Measurements from ENCODE around the gene CHIA.
A peak's percentile ranks its signal among the peaks of the same experiment; 100 is the strongest.

Gene CHIA

DNA sequence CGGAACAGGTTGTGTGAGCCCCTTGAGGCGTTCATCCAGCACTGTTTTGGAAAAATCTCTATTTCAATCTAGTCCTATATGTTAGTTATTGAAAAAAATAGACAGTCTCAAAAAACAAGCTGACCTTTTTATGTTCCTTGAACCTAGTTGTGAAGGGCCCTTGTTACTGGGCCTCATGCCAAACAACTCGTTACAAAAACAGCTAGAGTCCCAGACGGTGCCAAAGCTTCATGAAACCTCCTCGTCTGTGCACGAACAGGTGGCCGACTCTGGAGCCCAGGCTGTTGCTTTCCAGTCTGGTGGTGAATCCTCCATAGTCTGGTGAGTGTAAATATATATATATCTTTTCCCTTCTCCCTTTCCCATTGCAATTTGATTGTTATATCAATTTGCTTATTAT, at the start of gene CHIA:
Gene CHIA (plus strand): TSS at position 222 of the 400 bp plus-strand sequence. CDS start 19,617 bp downstream, outside the sequence.
- DNase-seq, result peak; percentile 93

DNA sequence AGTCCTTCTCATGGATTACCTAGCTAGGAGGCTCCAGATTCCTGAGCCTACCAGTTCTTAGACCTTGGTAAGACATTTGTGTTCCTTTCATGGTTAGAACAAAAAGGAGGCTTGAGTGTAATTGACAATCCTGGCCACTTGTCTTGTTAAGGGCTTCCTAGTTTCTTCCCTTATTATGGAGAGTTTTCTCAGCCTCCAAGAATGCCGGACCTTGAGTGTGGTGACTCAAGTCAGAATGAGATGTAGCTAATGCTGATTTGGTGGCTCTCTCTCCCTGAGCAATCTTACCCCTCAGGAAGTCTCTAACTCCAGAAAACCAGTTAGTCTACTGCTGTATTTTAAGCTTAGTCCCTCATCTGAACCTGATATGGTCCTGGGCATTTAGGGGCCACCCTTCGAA, 48.9 kb upstream of the CHIA start:
- DNase-seq, result no peak

DNA sequence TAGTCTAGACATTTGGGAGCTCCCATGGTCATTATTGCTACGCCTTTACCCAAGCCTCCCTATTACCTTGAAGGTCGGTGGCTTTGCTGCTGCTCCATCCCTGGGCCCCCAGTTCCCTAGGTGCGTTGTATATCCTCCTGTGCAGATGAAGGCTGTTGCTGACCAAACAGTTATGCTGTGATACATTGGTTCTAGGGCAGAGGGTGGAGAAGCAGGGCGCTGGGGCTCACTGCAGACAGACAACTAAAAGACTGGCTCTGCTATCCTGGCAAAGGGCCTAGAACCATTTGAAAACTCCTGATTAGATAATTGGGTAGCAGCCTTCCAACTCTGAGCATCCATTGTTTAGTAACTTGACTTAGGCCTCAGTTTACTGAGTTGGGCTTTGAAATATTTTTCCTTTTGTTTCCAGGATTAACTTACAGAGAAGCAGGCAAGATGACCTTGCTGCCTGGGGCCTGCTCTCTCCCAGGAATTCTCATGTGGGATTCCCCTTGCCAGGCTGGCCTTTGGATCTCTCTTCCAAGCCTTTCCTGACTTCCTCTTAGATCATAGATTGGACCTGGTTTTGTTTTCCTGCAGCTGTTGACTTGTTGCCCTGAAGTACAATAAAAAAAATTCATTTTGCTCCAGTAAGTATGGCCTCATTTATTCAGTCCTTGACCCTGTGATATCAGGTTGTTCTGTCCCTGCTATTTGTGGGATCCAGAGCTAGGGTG, 47.7 kb upstream of the CHIA start:
- no peak for DNase-seq

DNA sequence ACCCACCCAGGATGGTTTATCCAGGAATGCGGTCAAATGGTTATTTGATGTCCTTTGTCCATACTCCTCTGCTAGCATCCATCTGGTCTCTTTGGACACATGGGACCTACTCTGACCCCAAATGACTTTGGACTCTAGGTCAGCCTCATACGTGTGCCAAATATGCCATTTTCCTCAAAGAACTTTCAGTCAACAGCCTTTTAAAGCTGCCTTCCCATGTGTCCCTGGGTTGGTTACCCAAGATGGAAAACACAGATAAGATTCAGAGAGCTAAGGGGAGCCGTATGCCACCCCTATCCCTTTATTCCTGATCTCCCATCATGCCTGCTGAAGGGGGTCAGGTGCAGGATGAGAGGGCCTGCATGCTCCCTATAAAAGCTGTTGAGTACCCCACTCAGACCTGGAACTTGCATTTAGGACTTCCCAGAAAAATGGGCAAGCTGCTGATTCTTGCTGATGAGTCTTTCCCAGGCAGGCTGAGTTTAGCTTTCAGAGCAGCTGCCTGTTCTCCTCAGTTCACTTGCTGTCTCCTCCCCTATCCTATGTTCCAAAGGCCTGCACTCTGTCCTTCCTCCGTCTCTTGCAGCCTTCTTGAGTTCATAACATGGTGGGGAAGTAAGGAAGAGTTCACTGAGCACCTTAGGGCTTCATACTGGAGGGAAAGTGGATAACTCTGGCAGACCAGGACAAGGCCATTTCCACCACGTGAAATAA, 43.4 kb upstream of the CHIA start:
- DNase-seq, result no peak

DNA sequence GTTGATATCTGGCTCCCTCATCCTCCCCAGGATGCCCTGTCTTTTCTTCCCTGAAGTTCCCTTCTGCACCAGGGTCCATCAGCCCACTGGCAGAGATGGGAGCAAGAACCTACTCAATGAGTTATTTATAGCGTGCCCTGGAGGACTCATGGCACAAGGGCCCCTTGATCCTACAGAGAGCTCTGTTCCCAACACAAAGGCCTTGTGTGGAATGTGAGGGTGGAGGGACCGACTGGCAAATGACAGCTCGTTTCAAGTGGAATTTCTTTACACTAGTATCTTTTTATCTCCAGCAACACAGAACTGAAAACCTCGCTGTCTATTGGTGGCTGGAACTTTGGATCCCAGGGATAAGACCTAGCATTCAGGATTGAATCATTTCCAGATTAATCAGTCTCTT, 40.7 kb upstream of the CHIA start:
- DNase-seq, result no peak

DNA sequence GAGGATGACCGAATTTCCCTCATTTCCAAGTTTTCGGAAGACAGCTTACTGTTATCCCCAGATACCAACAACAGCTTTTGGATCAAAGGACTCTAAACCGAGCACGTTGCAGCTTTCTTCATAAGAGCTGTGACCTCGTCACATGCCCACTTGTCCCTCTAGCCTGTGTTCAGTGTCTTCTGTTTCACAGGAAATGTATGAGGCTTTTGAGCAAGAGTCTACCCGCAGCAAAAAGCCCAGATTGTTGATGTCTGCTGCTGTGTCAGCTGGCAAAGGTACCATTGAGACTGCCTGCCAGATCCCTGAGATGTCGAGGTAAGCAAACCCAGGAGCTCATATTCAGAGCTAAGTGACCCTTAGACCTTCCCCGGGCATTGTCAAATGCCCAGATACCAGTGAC, 39.1 kb upstream of the CHIA start:
- DNase-seq, result no peak

DNA sequence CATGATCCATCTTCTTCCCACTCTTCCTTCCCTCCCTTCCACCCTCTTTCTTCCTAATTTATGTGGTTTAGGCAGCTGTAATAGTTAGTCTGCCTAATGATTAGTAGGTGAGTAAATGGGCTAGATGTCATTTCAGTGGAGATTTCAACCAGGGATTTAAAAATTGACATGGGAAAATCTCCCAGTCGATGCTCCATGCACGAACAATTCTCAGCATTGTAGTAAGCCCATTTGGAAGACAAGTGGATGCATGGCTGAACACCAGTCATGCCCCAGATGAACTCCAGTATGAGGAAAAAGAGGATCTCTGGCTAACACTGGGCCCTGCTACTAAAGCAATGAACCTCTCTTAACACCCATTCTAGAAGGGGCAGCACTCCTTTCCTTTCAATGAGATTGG, 37.9 kb upstream of the CHIA start:
- no peak for DNase-seq

DNA sequence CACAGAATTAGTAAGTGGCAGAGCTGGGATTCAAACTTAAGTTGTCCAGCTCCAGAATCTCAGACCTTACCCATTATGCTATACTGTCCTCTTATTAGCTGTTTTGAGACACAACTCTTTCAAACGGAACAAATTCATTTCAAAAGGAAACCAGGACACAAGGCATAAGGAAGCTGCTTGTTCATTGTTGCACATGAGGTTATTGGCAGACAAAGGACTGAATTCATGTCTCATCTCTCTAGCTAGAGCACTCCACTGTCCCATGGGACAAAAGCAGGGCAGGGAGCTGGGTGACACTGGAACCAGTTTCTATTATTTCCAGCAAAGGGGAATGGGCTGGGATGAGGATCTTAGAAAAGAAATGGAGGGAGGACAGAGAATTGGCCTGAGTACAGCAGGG, 36.8 kb upstream of the CHIA start:
- no peak for DNase-seq

DNA sequence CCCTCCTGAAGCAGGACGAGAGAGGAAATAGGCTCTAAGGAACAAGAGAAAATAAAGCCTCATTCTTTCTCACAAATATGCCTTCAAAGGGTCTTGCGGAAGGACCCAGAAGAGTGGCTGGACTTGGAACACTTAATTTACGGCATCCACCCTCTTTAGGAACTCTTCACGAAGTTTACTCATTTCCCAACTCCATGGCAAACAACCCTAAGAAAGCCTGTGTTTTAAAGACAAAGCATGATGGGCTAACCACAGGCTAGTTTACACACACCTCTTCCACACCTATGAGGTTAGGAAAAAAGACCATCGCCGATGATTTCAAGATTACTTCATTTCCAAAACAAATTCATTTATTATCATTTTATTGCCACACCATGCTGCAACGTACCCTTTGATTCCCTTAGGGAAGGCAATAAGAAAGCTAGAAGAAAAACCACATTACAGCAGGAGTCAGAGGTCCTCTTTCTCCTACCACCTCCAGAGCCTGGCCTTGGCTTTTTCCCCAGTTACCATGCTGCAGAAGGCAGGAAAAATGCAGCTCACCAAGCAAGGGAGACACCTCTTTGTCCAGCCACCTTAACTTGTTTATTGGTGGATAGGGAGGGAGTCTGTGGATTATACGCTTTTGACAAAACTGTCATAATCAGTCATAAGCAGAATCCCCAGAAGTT, 33.5 kb upstream of the CHIA start:
- DNase-seq, result no peak

DNA sequence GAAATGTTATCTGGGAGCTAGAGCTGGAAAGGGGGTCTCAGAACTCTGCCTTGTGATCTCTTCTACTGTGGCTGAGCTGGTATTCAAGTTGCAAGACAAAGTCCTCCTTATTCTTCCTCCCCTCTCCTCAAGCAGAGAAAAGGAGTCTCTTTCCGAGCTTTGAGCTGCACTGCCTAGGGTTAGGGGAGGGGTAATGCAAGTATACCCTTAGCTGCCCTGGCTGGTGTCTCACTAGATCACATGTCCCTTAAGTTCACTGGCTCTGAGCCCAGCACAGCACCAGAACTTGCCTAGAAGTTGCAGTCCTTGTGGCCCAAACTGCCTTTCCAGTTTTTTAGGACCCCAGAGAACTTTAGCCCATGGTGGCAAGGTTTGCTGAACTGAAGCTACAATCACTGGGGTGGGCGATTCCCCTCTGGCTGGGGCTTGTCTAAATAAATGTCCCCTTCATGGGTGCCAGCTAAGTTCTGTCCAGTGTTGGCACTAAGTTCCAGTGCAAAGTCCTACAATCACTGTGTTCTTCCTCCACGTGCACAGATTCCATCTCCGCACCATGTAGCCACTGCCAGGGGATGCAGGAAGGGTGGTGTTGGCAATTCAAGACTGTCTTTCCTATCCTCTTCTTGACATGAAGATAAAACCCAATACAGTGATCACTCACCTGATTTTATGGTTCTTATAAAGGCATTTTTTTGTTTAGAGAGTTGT, 22.7 kb upstream of the CHIA start:
- DNase-seq, result no peak

DNA sequence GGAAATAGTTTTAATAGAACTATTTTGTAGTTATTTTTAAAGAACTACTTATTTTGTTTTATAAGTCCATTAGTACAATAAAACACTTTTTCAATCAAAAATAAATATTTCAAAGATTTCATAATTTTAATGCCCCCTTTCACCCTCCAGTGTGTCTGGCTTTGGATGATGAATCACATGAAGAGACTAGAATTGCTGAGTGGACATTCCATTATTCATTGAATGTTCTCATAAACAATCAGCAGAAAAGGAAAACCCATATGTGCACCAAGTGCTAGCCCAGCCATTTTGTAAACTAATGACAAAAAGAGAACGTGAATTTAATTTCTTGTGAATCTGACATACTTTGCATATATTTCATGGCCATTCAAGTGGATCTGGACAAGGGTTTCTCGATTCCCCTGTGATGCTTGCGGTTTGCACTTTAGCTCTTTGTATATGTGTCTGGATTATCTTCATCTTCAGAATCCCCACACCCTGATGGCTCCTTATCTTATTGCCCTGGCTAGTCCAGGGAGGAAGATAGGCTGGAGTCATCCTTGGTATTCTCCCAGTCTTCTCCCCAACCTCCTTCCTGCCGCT, 20.7 kb upstream of the CHIA start:
- DNase-seq, result no peak

DNA sequence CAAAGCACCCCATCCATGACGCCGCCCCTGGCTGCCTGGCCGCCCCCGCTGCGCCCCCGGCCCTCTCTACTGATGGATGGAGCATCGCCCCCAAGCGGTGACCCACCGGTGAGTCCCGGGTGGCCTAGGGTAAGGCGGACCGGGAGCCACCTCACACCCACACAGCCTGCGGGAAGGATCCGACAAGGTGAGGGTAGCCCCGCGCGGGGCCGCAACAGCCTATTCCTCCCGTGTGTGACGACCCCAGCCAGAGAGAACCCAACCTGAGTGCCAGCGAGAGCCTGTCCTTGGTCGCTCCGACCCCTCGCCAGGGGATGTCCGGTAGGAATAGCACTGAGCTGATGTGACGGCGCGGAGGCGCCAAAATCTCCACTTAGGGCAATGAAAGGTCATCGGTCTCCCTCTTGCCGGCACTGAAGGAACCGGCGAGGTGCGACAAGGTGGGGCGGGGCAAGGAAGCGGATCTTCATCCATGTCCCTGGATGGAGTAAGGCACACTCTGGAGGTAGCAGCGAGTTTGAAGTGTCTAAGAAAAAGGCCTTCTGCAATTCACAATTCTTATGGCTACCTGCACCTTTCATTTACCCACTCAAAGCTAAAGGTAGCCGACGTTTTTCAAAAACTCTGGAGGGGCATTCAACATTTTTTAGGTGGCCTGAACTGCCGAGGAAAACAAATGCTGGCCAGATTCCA, 19.7 kb upstream of the CHIA start:
- no peak for DNase-seq

DNA sequence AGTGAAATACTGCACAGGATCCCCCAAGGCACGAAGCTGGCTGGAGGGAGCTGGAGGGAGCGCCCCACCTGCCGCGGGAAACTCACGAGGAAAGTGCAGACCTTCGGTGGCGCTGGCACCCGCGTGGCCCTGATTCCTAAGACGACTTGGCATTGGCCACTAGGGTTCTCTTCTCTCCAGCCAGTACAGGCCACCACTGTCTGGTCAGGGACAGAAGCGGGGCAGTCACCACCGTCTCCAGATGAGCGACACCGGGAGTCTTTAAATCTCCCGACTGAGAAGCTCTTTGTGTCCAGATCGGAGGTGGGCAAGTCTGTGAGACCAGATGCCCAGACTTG, 19.2 kb upstream of the CHIA start:
- no peak for DNase-seq

DNA sequence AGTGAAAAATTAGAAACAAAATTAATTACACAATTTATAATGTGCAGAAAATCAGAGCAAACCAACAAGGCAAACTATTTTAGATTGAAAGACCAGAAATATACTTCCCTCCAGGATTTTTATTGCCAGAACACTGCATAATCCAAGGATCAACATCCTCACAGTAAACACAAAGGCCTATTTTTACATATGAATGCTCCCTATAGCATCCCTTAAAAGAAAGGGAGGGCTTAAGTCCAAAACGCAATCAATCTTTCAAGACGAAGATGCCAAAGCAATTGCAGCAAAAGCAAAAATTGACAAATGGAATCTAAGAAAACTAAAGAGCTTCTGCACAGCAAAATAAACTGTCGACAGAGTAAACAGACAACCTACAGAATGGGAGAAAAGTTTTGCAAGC, 18.6 kb upstream of the CHIA start:
- no peak for DNase-seq

DNA sequence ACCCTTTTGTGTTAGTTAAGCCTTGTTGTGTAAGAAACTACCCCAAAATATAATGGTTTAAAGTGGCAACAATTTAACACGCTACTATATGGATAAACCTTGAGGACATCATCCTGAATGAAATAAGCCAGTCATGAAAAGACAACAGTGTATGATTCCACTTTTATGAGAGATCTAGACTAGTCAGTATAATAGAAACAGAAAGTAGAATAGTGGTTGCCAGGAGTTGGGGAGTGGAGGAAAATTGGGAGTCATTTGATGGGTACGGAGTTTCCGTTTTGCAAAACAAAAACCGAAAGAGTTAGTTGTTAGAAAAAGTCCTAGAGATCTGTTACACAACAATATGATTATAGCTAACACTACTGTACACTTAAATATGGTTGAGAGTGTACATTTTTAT, 16.0 kb upstream of the CHIA start:
- no peak for DNase-seq

DNA sequence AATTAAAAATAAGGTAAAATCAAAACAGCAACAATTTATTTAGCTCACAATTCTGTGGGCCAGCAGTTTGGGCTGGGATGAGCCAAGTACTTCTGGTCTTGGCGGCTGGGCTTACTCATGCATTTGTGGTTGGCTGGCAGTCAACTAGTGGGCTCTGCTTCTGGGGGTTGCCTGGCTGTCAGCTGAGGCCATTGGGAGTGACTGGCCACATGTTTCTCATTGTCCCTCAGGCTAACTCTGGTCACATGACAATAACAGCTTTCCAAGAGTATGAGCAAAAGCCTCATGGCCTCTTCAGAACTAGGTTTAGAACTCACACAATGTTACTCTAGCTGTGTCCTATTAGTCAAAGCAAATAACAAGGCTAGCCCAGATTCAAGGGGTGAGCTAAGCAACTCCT, 15.6 kb upstream of the CHIA start:
- DNase-seq, result no peak

DNA sequence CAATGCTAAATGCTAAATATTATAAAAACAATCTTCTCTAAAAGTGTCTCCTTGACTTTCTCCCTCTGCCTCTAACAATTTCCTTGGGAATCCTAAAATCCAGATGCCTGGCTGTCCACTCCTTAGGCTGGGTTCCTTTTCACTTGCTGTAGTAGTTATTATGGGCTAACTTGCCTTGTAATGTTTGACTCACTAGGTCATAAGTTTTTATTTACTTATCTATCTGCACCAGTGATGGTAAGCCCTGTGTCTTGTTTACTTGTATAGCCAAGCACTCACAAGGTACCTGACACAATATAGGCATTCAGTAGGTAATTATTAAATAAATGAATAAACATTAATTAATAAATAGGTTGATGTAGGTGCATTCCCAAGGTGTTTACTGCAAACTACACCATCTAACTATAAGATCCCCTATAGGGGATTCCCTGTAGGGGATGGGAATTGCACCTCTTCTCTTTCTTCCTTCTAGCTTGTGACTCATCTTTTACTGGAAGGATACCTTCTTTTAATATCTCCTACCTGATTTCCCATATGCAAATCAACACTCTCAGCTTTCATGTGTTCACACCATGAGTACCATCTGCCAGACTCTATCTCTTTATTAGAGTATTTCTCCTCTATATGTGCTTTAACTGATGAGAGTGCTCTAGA, 14.7 kb upstream of the CHIA start:
- no peak for DNase-seq

DNA sequence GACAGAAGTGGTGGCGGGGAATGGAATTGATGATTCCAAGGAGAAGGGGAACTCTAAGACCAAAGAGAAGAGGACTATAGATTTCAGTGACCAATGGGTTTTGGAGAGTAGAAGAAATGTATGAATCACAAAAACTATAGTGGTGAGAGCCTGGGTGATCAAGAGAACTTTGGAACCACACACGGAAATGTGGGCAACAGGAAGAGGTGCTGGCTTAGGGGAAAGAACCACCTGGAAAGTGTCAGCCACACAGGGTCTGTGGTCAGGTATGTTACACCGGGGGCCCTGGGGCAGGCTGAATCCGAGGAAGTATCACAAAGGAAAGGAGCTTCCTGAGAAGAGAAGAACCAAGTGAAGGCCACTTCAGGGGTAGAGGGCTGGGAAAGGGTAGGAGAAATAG, 11.5 kb upstream of the CHIA start:
- DNase-seq, result no peak

DNA sequence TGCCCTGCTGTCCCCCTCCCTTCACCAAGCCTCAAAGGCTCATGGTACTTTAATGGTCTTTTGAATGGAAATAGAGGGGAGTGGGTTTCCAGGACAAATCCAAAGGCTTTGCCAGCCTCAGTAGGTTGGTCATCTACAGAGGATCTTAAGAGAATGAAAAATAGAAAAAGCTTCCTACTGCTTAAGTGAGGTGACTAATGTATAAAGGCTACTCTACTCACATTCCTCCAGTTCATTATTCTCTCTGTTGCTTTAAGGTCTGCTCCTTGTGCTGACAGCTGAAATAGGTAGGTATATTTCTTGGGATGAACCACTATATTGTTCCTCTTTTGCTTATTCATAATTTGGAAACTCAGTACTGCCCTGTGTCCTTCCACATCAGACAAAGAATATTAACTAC, 10.4 kb upstream of the CHIA start:
- DNase-seq, result no peak

DNA sequence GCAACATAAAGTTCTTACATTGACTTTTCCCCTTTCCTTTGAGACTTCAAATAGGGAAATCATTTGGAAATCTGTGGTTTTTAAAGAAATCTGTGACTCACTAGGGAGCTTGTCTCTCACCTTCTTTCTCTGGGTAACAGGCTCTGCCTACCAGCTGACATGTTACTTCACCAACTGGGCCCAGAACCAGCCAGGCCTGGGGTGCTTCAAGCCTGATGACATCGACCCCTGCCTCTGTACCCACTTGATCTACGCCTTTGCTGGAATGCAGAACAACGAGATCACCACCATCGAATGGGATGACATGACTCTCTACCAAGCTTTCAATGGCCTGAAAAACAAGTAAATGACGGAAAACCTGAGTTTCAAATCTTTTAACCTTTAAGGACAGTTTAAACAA, 9.2 kb upstream of the CHIA start:
- DNase-seq, result no peak

DNA sequence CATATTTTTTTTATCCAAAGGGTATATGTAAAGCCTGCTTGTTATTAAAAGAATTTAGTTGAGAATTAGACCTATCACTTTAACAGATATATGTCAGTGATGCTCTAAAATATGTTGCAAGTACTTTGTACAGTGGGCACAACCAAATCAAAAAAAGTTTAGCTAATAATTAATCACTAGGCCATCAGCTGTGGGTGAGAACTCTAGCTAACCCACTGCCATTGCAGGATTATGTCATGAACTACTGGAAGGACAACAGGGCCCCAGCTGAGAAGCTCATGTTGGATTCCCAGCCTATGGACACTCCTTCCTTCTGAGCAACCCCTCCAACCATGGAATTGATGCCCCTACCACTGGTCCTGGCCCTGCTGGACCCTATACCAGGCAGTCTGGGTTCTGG, 6.8 kb upstream of the CHIA start:
- DNase-seq, result no peak

DNA sequence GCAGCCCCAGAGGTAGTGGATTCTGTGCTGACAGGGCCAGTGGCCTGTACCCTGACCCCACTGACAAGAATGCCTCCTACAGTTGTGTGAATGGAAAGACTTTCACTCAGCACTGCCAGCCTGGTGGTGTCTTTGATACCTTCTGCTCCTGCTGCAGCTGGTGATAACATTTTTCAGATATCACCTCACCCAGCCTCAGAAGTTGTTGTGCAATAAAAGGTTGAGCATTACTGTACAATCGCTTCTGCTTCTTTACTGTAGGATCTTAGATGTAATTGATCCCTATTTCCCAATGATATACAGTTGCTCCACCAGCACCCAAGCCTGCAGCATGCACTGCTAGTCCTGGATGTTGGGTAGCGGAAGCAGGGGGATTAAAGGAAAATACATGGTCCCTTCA, 4.8 kb upstream of the CHIA start:
- no peak for DNase-seq

Measured in NCI-H1092 (cell line).